HG03439 (cell line): ENCODE measurements around the gene RFPL4AL1.
"Not testable (repeated sequence)": the region's sequence is repeated elsewhere in the genome, so short reads cannot be mapped to it uniquely, and the experiment has no call there.

Source experiments
- ATAC-seq: cut with Tn5 transposase; IDR thresholded peaks from one replicate; pipeline ENCODE4 v1.9.1; 2021; ENCODE audit warnings: mild to moderate bottlenecking, moderate library complexity; ENCODE audit not compliant: unreplicated experiment

Gene RFPL4AL1

DNA sequence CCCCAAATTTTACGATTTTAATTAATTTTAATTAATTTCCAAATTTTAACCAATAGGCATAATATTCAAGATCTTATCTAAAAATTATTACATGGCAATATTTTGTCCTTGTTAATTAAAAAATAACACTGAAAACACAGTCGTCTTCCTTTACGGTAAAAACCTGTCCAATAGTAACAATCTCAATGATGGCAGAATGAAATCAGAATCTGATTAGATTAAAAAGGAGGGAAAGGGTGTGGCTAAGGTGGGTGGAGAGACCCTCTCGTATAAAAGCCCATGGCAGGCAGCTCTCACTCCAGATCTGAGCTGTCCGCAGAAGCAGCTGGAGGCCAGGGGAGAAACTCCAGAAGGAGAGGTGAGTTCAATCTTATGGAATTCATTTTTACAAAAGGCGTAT, at the start of gene RFPL4AL1:
Gene RFPL4AL1, plus strand, starts transcription at position 301 of the 400 bp plus-strand sequence. CDS start 2,687 bp downstream, outside the sequence.
- not testable (repeated sequence) for ATAC-seq

- ATAC-seq, result no peak
These were observed 48.6 kb upstream of the RFPL4AL1 start for GRCh38 chr19:55720214-55720746.

DNA sequence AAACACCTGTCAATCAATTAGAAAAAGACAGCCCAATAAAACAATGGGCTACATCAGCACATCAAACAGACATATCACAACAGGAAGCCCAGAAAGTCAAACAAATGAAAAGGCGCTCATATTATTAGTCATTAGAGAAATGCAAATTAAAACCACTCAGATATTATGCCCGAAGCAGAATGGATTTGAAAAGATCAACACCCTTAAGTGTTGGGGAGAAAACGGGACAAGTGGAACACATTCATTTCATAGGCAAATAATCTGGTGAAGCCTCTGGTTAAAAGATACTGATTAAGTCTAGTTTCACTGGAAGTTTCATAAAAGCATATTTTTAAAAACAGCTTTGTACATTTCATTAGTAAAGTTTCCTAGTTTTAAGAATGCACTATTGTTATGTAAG, 48.1 kb upstream of the RFPL4AL1 start:
- ATAC-seq, result no peak

GRCh38 chr19:55723491-55723890, 45.4 kb upstream of the RFPL4AL1 start:
- ATAC-seq, result no peak

- not testable (repeated sequence) for ATAC-seq
These were observed 38.5 kb upstream of the RFPL4AL1 start for GRCh38 chr19:55730378-55730777.

GRCh38 chr19:55738302-55738701, 30.6 kb upstream of the RFPL4AL1 start, which contains the start of gene NLRP9:
NLRP9 (minus strand) TSS chr19:55738402; CDS start chr19:55738374, 28 bp downstream.
- no peak for ATAC-seq

GRCh38 chr19:55750715-55751114, 18.2 kb upstream of the RFPL4AL1 start:
- no peak for ATAC-seq

- no peak for ATAC-seq
These were observed 15.5 kb upstream of the RFPL4AL1 start for GRCh38 chr19:55753401-55753800.

- not testable (repeated sequence) for ATAC-seq
These were observed 12.1 kb upstream of the RFPL4AL1 start for GRCh38 chr19:55756808-55757207.

DNA sequence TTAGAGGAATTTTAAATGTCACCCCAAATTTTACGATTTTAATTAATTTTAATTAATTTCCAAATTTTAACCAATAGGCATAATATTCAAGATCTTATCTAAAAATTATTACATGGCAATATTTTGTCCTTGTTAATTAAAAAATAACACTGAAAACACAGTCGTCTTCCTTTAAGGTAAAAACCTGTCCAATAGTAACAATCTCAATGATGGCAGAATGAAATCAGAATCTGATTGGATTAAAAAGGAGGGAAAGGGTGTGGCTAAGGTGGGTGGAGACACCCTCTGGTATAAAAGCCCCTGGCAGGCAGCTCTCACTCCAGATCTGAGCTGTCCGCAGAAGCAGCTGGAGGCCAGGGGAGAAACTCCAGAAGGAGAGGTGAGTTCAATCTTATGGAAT, 10.1 kb upstream of the RFPL4AL1 start, which contains the start of gene RFPL4A:
Gene RFPL4A, plus strand, starts transcription at position 301 of the 400 bp plus-strand sequence. CDS start 2,704 bp downstream, outside the sequence.
- ATAC-seq, result not testable (repeated sequence)

GRCh38 chr19:55766466-55766865, 2.5 kb upstream of the RFPL4AL1 start:
- no peak for ATAC-seq

GRCh38 chr19:55769632-55770031, 714 bp downstream of the RFPL4AL1 start:
- not testable (repeated sequence) for ATAC-seq

GRCh38 chr19:55777528-55777927, 8.6 kb downstream of the RFPL4AL1 start:
- ATAC-seq, result no peak

DNA sequence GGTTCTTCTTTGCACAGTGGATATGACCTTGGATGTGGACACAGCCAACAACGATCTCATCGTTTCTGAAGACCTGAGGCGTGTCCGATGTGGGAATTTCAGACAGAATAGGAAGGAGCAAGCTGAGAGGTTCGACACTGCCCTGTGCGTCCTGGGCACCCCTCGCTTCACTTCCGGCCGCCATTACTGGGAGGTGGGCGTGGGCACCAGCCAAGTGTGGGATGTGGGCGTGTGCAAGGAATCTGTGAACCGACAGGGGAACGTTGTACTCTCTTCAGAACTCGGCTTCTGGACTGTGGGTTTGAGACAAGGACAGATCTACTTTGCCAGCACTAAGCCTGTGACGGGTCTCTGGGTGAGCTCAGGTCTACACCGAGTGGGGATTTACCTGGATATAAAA, 9.4 kb downstream of the RFPL4AL1 start:
- ATAC-seq, result no peak

DNA sequence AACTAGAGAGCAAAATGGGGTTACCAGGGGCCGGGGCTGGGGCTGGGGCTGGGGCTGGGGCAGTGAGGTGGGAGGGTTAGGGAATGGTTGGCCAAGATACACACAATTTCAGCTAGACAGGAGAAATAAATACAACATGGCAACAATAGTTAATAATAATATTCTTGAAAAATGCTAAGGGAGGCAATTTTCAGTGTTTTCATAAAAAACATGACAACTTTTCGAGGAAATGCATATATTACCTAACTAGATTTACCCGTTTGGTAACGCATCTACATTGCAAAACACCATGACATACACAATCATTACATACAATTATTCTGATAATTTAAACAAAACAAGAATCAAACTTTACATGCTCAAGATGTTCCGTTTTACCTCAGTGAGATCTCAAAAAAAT, 12.2 kb downstream of the RFPL4AL1 start:
- ATAC-seq, result no peak

GRCh38 chr19:55795021-55795420, 26.1 kb downstream of the RFPL4AL1 start:
- no peak for ATAC-seq

GRCh38 chr19:55801416-55801815, 32.5 kb downstream of the RFPL4AL1 start:
- no peak for ATAC-seq

- ATAC-seq, result no peak
These were observed 33.4 kb downstream of the RFPL4AL1 start for GRCh38 chr19:55802281-55802680.

DNA sequence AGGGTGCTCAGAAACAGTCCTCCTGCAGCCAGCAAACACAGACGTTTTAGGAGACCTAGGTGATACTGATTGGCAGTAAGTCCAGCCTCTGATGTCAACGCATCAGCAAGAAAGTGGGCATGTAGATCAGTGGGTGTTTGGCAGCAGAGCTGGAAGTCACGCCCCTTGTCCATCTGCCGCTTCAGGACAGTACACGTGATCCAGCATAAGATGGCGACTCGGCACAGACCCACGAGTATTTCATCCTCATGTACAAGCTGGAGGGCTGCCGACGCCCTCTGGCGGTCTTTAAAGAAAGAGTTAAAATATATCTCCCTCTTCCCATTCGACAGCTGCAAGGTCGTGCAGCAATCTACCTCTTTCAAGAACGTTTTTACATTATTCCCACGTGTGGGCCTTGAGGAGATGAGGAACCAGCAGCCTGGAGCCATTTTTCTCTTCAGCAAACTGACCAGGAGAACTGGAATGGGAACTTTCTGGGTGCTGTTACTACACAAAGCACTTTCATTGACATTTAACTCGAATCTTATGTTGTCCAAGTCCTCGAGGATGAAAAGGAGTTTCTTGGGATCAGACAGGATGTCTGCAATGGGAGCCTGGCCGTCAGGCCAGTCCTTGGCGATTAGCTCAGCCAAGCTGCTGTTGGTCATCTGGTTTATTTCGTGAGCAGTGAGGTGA, 40.6 kb downstream of the RFPL4AL1 start:
- no peak for ATAC-seq

GRCh38 chr19:55811340-55811739, 42.4 kb downstream of the RFPL4AL1 start:
- ATAC-seq, result no peak

- no peak for ATAC-seq
These were observed 43.5 kb downstream of the RFPL4AL1 start for GRCh38 chr19:55812449-55812848.

- no peak for ATAC-seq
These were observed 45.0 kb downstream of the RFPL4AL1 start for GRCh38 chr19:55813906-55814305.
